ENCODE data around the gene SECISBP2. TPM values are rescaled to one million over a fixed set of nuclear protein-coding genes. Genes with fewer than 3 reads are reported as not detected.

The SECISBP2 gene
- total and polyA plus RNA-seq, 2 of the 13 experiments (the other 11 are each of a cell fraction or from before 2014, with no cell fraction given): 32.4 to 38.0 TPM

DNA sequence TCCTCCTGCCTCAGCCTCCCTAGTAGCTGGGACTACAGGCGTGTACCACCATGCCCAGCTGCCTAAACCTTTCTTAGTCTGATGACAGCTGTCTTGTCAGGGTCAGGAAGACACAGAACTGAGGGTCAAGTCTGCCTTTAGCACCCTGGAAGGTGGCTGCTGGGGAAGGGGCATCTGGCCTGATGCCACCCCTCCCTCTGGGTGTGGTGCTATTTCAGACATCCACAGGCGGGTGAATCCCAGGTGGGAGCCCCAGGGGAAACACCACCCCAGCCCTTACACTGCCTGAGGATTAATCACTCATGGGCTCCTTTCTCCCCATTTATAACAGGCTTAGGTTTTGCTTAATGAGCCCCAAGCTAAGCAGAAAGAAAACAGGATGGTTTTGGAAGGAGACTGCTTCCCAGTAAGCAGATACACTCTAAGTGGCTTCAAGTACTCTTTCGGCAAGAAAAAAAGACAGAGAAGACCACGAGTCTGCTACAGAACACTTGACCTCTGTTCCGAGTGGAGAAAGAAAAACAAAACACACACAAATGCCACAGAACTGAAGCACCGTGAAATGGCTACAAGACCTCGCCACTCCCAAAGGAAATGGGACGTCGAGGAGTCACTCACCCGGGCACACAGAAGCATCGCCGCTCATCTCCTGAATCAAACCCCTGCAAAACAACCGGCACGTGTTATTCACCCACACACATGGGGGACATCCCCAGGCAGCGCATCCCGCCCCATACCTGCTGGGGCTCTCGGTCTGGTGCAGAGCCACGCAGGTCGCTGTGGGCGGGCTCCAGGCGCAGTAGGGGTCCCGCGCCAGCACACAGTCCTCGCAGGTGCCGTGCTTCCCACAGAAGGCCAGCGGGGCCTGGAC is 62.4 kb downstream of the SECISBP2 start:
- ATAC-seq: no peak
- Histone ChIP-seq H3K79me2 (ENCODE audit: insufficient read depth, low read length) (no peaks in the 10 kb centered on the region), H3K27me3 (ENCODE audit: control insufficient read depth in 1 of 2, insufficient read depth in 2 of 2, low read length in 2 of 2) (peaks cover 1 to 6% of the 10 kb centered on the region in 2 experiments; a peak in 2 of 5 replicates), H3K9ac (ENCODE audit: insufficient read depth, low read depth, low read length) (no peak overlapping the region), H3K9me3 (ENCODE audit: low read length) (no peaks in the 10 kb centered on the region), H3K4me1 (ENCODE audit: insufficient read depth, low read length) (peaks cover 9% of the 10 kb centered on the region; the same call in 1 of the 2 replicates), H2AFZ (ENCODE audit: low read length) (no peak overlapping the region), H3K36me3 (replicated peaks in 1 of 2; ENCODE audit: control insufficient read depth in 1 of 2, insufficient read depth in 2 of 2, low read length in 2 of 2) (no peaks in the 10 kb centered on the region), H3K27ac (ENCODE audit: extremely low read length, insufficient read depth, low read length) (no peak overlapping the region), H4K20me1 (ENCODE audit: insufficient read depth, low read length) (no peaks in the 10 kb centered on the region), H3K4me2 (ENCODE audit: low read depth, low read length) (no peak overlapping the region), H3K4me3 (replicated peaks in 1 of 3; ENCODE audit: insufficient read depth in 1 of 3, low read depth in 2 of 3, low read length in 3 of 3) (no peak overlapping the region)
- POLR2A ChIA-PET: no interaction called here
- WGBS (ENCODE audit: low lambda C conversion rate): 63% methylated on average over 16 of the region's 26 CpGs
- DNase-seq (ENCODE audit: low spot score): no peak
- in situ Hi-C loops (cut with HindIII; ENCODE audit: extremely low pct_ligation_motif_present, low pct_unique_long_range_greater_than_20kb) (no loop called here), intact Hi-C loops (cut with micrococcal nuclease; ENCODE audit: unreplicated experiment) (no loop called here)
- no peak for FAIRE-seq
- BruUV-seq (replicated peaks): no TSS peak
- CTCF ChIA-PET (ENCODE audit: low intra/inter-chr PET ratio, low total read pairs): no interaction called here
- TF ChIP-seq RERE (CRISPR knock-in tag; IDR thresholded peaks at IDR 0.05; ENCODE audit: low read depth): no peak
- no peak for TF ChIP-seq TP53 (CRISPR knock-in tag; conservative IDR thresholded peaks at IDR 0.05)
- TF ChIP-seq TCF12 (IDR thresholded peaks at IDR 0.05): no peak
- no peak for TF ChIP-seq TCF12 (CRISPR knock-in tag; IDR thresholded peaks at IDR 0.05)
- TF ChIP-seq, protein P1, sequence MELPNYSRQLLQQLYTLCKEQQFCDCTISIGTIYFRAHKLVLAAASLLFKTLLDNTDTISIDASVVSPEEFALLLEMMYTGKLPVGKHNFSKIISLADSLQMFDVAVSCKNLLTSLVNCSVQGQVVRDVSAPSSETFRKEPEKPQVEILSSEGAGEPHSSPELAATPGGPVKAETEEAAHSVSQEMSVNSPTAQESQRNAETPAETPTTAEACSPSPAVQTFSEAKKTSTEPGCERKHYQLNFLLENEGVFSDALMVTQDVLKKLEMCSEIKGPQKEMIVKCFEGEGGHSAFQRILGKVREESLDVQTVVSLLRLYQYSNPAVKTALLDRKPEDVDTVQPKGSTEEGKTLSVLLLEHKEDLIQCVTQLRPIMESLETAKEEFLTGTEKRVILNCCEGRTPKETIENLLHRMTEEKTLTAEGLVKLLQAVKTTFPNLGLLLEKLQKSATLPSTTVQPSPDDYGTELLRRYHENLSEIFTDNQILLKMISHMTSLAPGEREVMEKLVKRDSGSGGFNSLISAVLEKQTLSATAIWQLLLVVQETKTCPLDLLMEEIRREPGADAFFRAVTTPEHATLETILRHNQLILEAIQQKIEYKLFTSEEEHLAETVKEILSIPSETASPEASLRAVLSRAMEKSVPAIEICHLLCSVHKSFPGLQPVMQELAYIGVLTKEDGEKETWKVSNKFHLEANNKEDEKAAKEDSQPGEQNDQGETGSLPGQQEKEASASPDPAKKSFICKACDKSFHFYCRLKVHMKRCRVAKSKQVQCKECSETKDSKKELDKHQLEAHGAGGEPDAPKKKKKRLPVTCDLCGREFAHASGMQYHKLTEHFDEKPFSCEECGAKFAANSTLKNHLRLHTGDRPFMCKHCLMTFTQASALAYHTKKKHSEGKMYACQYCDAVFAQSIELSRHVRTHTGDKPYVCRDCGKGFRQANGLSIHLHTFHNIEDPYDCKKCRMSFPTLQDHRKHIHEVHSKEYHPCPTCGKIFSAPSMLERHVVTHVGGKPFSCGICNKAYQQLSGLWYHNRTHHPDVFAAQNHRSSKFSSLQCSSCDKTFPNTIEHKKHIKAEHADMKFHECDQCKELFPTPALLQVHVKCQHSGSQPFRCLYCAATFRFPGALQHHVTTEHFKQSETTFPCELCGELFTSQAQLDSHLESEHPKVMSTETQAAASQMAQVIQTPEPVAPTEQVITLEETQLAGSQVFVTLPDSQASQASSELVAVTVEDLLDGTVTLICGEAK (IDR thresholded peaks at IDR 0.05): no peak
- TF ChIP-seq, protein P1 (CRISPR knock-in tag; IDR thresholded peaks at IDR 0.05): no peak
- no peak for TF ChIP-seq ZNF362 (CRISPR knock-in tag; IDR thresholded peaks at IDR 0.05; ENCODE audit: borderline replicate concordance)
- no peak for TF ChIP-seq HNF4A (CRISPR knock-in tag; IDR thresholded peaks at IDR 0.05)
